GM12874 (cell line): ENCODE data around the gene CASTOR2.

Source experiments
- CTCF ChIP-seq: IDR thresholded peaks from 2 replicates; pipeline ENCODE4 v1.5.1; 2011; ENCODE audit warnings: low read depth, mild to moderate bottlenecking, control low read depth, low read length, moderate library complexity; ENCODE audit not compliant: insufficient read depth

The CASTOR2 gene

GRCh38 chr7:75042831-75043703, 78.6 kb downstream of the CASTOR2 start:
- no peak for TF ChIP-seq CTCF

- TF ChIP-seq CTCF = no peak
Measured at GRCh38 chr7:75045881-75046280, 81.4 kb downstream of the CASTOR2 start.

- TF ChIP-seq CTCF = no peak
Measured at GRCh38 chr7:75048435-75049379, 84.2 kb downstream of the CASTOR2 start.

GRCh38 chr7:75049817-75050216, 85.3 kb downstream of the CASTOR2 start:
- TF ChIP-seq CTCF = no peak

GRCh38 chr7:75050501-75050900, 86.0 kb downstream of the CASTOR2 start:
- TF ChIP-seq CTCF = no peak

GRCh38 chr7:75054744-75055143, 90.2 kb downstream of the CASTOR2 start:
- no peak for TF ChIP-seq CTCF

GRCh38 chr7:75055155-75055554, 90.7 kb downstream of the CASTOR2 start:
- no peak for TF ChIP-seq CTCF
